ENCODE measurements around the gene RNF111. TPM values are rescaled to one million over a fixed set of nuclear protein-coding genes. Genes with fewer than 3 reads are reported as not detected.

Gene RNF111
- total and polyA plus RNA-seq, 12 donors = 5.7 to 41.6 (median 24.0) TPM

- Histone ChIP-seq H3K27ac (no peak overlapping the region), H3K27me3 (no peaks in the 10 kb centered on the region), H3K36me3 (replicated peaks in 1 of 2) (no peaks in the 10 kb centered on the region), H3K4me1 (replicated peaks in 1 of 2) (peaks cover 0 to 44% of the 10 kb centered on the region in 2 donors), H3K9me3 (replicated peaks in 1 of 3) (no peaks in the 10 kb centered on the region), H3K4me3 (no peak overlapping the region)
- TF ChIP-seq CTCF (IDR thresholded peaks at IDR 0.05) = no peak
- TF ChIP-seq POLR2A (IDR thresholded peaks at IDR 0.05) = no peak
- no peak for DNase-seq
- intact Hi-C loops (cut with DNase I) = no loop called here
- 93 to 95% (median 94%) methylated on average over 5 of the region's 5 CpGs for WGBS, 4 donors
These were observed 14.5 kb downstream of the RNF111 start for GRCh38 chr15:59001946-59002345.

- Histone ChIP-seq H3K36me3 (replicated peaks in 1 of 2) (no peaks in the 10 kb centered on the region), H3K4me1 (replicated peaks in 1 of 2) (peaks cover 0 to 44% of the 10 kb centered on the region in 2 donors), H3K27me3 (no peaks in the 10 kb centered on the region), H3K9me3 (replicated peaks in 1 of 3) (no peaks in the 10 kb centered on the region), H3K27ac (no peak overlapping the region), H3K4me3 (no peak overlapping the region)
- TF ChIP-seq POLR2A (IDR thresholded peaks at IDR 0.05) (no peak), CTCF (IDR thresholded peaks at IDR 0.05) (no peak)
- WGBS, 4 donors = 74 to 83% (median 79%) methylated on average over 2 of the region's 2 CpGs
- intact Hi-C loops (cut with DNase I) = no loop called here
- no peak for DNase-seq
These were observed 15.0 kb downstream of the RNF111 start for GRCh38 chr15:59002418-59002859.

- WGBS, 4 donors = 82 to 86% (median 84%) methylated on average over 5 of the region's 5 CpGs
These were observed 18.1 kb downstream of the RNF111 start for GRCh38 chr15:59005579-59005978.

GRCh38 chr15:59008086-59008485, 20.6 kb downstream of the RNF111 start:
- no peaks in the 10 kb centered on the region for H3K27me3 ChIP-seq
- no peak overlapping the region for H3K4me3 ChIP-seq
- no peaks in the 10 kb centered on the region for H3K36me3 ChIP-seq (replicated peaks in 1 of 2)
- intact Hi-C loops (cut with DNase I) = no loop called here
- no peak for TF ChIP-seq CTCF (IDR thresholded peaks at IDR 0.05)
- TF ChIP-seq POLR2A (IDR thresholded peaks at IDR 0.05) = no peak
- no peaks in the 10 kb centered on the region for H3K9me3 ChIP-seq (replicated peaks in 1 of 3)
- 93 to 94% (median 94%) methylated on average over 6 of the region's 6 CpGs for WGBS, 4 donors
- H3K27ac ChIP-seq = no peak overlapping the region
- H3K4me1 ChIP-seq (replicated peaks in 1 of 2) = peaks cover 0 to 19% of the 10 kb centered on the region in 2 donors
- no peak for DNase-seq

More at GRCh38 chr15:59005579-59005978, 18.1 kb downstream of the RNF111 start:
- DNase-seq = no peak
- H3K27ac ChIP-seq = no peak overlapping the region
- no peak overlapping the region for H3K4me3 ChIP-seq
- peaks cover 0 to 32% of the 10 kb centered on the region in 2 donors for H3K4me1 ChIP-seq (replicated peaks in 1 of 2)
- intact Hi-C loops (cut with DNase I) = no loop called here
- H3K36me3 ChIP-seq (replicated peaks in 1 of 2) = no peaks in the 10 kb centered on the region
- TF ChIP-seq POLR2A (IDR thresholded peaks at IDR 0.05) (no peak), CTCF (IDR thresholded peaks at IDR 0.05) (no peak)
- no peaks in the 10 kb centered on the region for H3K27me3 ChIP-seq
- H3K9me3 ChIP-seq (replicated peaks in 1 of 3) = no peaks in the 10 kb centered on the region
